Measurements from ENCODE around the gene ACSBG1.

Gene ACSBG1

GRCh38 chr15:78222745-78223395, 11.5 kb downstream of the ACSBG1 start:
- H2AFZ ChIP-seq (ENCODE audit: low read length) = no peak overlapping the region
- H3F3A ChIP-seq (ENCODE audit: insufficient read depth, low read length) = no peaks in the 10 kb centered on the region
- H3K9me2 ChIP-seq (replicated peaks; ENCODE audit: insufficient read depth, low read length) = no peaks in the 10 kb centered on the region
- H3K36me3 ChIP-seq (replicated peaks; ENCODE audit: insufficient read depth, low read length) = no peaks in the 10 kb centered on the region
- no peak for DNase-seq
- no peaks in the 10 kb centered on the region for H3K27me3 ChIP-seq (replicated peaks; ENCODE audit: insufficient read depth, low read length)
- no peaks in the 10 kb centered on the region for H3K79me2 ChIP-seq (ENCODE audit: low read length)
- H3K4me3 ChIP-seq (ENCODE audit: low read length) = no peak overlapping the region
- H3K4me1 ChIP-seq (ENCODE audit: low read length) = peaks cover 11% of the 10 kb centered on the region
- no peak overlapping the region for H3K4me2 ChIP-seq (ENCODE audit: low read depth, low read length)
- H3K9me3 ChIP-seq (replicated peaks; ENCODE audit: insufficient read depth, low read length) = no peaks in the 10 kb centered on the region
- no peak for TF ChIP-seq EZH2 (optimal IDR thresholded peaks at IDR 0.05; ENCODE audit: low read depth, low read length)
- no peak overlapping the region for H3K9ac ChIP-seq (ENCODE audit: low read length)
- no peak overlapping the region for H3K27ac ChIP-seq (ENCODE audit: low read length)
- H4K20me1 ChIP-seq (ENCODE audit: insufficient read depth, low read length) = no peaks in the 10 kb centered on the region

GRCh38 chr15:78220713-78221112, 13.7 kb downstream of the ACSBG1 start:
- DNase-seq = no peak
- H4K20me1 ChIP-seq (ENCODE audit: insufficient read depth, low read length) = no peaks in the 10 kb centered on the region
- no peaks in the 10 kb centered on the region for H3K9me3 ChIP-seq (replicated peaks; ENCODE audit: insufficient read depth, low read length)
- H3K27ac ChIP-seq (ENCODE audit: low read length) = no peak overlapping the region
- no peaks in the 10 kb centered on the region for H3K36me3 ChIP-seq (replicated peaks; ENCODE audit: insufficient read depth, low read length)
- H3K79me2 ChIP-seq (ENCODE audit: low read length) = no peaks in the 10 kb centered on the region
- no peak overlapping the region for H3K4me3 ChIP-seq (ENCODE audit: low read length)
- no peaks in the 10 kb centered on the region for H3F3A ChIP-seq (ENCODE audit: insufficient read depth, low read length)
- TF ChIP-seq CTCF (IDR thresholded peaks at IDR 0.05; ENCODE audit: low read length) (no peak), EZH2 (optimal IDR thresholded peaks at IDR 0.05; ENCODE audit: low read depth, low read length) (no peak), EZH2phosphoT487 (IDR thresholded peaks at IDR 0.05; ENCODE audit: low read length) (no peak)
- no peaks in the 10 kb centered on the region for H3K9me2 ChIP-seq (replicated peaks; ENCODE audit: insufficient read depth, low read length)
- no peak overlapping the region for H2AFZ ChIP-seq (ENCODE audit: low read length)
- H3K4me1 ChIP-seq (ENCODE audit: low read length) = peaks cover 11% of the 10 kb centered on the region
- H3K9ac ChIP-seq (ENCODE audit: low read length) = no peak overlapping the region
- no peak overlapping the region for H3K4me2 ChIP-seq (ENCODE audit: low read depth, low read length)
- no peaks in the 10 kb centered on the region for H3K27me3 ChIP-seq (replicated peaks; ENCODE audit: insufficient read depth, low read length)

- no peak for TF ChIP-seq EZH2 (optimal IDR thresholded peaks at IDR 0.05; ENCODE audit: low read depth, low read length)
- H3K4me3 ChIP-seq (ENCODE audit: low read length) = no peak overlapping the region
- H3K9me2 ChIP-seq (replicated peaks; ENCODE audit: insufficient read depth, low read length) = no peaks in the 10 kb centered on the region
- no peaks in the 10 kb centered on the region for H4K20me1 ChIP-seq (ENCODE audit: insufficient read depth, low read length)
- no peak overlapping the region for H3K27ac ChIP-seq (ENCODE audit: low read length)
- H3K27me3 ChIP-seq (replicated peaks; ENCODE audit: insufficient read depth, low read length) = no peaks in the 10 kb centered on the region
- H3K9ac ChIP-seq (ENCODE audit: low read length) = no peak overlapping the region
- DNase-seq = no peak
- H3K4me2 ChIP-seq (ENCODE audit: low read depth, low read length) = no peak overlapping the region
- no peaks in the 10 kb centered on the region for H3K4me1 ChIP-seq (ENCODE audit: low read length)
- H2AFZ ChIP-seq (ENCODE audit: low read length) = no peak overlapping the region
- no peaks in the 10 kb centered on the region for H3K79me2 ChIP-seq (ENCODE audit: low read length)
- H3K9me3 ChIP-seq (replicated peaks; ENCODE audit: insufficient read depth, low read length) = no peaks in the 10 kb centered on the region
- no peaks in the 10 kb centered on the region for H3F3A ChIP-seq (ENCODE audit: insufficient read depth, low read length)
- H3K36me3 ChIP-seq (replicated peaks; ENCODE audit: insufficient read depth, low read length) = no peaks in the 10 kb centered on the region
Measured at GRCh38 chr15:78216276-78217104, 17.9 kb downstream of the ACSBG1 start.

DNA sequence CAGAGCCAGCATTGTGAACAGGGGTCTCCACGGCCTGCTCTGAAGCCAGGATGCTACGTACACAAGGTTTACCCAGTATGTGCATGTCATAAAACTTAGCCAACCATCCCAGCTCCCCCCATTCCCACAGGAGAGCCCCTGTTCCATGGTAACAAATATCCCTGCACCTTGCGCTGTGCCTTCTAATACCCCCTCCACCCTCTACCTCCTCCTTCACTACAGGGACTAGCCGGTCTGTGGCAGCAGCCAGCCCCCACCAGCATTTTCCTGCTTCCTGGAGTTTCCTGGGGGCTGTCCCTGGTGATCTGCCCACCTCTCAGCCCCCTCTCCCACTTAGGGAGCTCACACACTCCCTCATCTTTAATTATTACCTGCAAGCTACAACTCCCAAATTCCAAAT, 20.4 kb downstream of the ACSBG1 start:
- Histone ChIP-seq H3K9ac (ENCODE audit: low read length) (no peak overlapping the region), H3K27me3 (replicated peaks; ENCODE audit: insufficient read depth, low read length) (no peaks in the 10 kb centered on the region), H3K36me3 (replicated peaks; ENCODE audit: insufficient read depth, low read length) (no peaks in the 10 kb centered on the region), H3K79me2 (ENCODE audit: low read length) (no peaks in the 10 kb centered on the region), H3F3A (ENCODE audit: insufficient read depth, low read length) (no peaks in the 10 kb centered on the region), H3K9me3 (replicated peaks; ENCODE audit: insufficient read depth, low read length) (no peaks in the 10 kb centered on the region), H3K9me2 (replicated peaks; ENCODE audit: insufficient read depth, low read length) (no peaks in the 10 kb centered on the region), H3K4me2 (ENCODE audit: low read depth, low read length) (no peak overlapping the region), H3K27ac (ENCODE audit: low read length) (no peak overlapping the region), H4K20me1 (ENCODE audit: insufficient read depth, low read length) (no peaks in the 10 kb centered on the region), H3K4me1 (ENCODE audit: low read length) (peaks cover 9% of the 10 kb centered on the region), H3K4me3 (ENCODE audit: low read length) (no peak overlapping the region), H2AFZ (ENCODE audit: low read length) (no peak overlapping the region)
- no peak for DNase-seq
- TF ChIP-seq EZH2 (optimal IDR thresholded peaks at IDR 0.05; ENCODE audit: low read depth, low read length) (no peak), EZH2phosphoT487 (IDR thresholded peaks at IDR 0.05; ENCODE audit: low read length) (no peak), CTCF (IDR thresholded peaks at IDR 0.05; ENCODE audit: low read length) (no peak)

Measured in MM.1S (cell line).